CD1c-positive myeloid dendritic cell (primary cell): ENCODE results near the gene VPS72.
"Not testable (repeated sequence)": the region's sequence is repeated elsewhere in the genome, so short reads cannot be mapped to it uniquely, and the experiment has no call there.

Experiments
- DNase-seq: peaks from one replicate; pipeline ENCODE4 v3.0.0-alpha.2; 2016; ENCODE audit errors: extremely low spot score

The VPS72 gene, protein sequence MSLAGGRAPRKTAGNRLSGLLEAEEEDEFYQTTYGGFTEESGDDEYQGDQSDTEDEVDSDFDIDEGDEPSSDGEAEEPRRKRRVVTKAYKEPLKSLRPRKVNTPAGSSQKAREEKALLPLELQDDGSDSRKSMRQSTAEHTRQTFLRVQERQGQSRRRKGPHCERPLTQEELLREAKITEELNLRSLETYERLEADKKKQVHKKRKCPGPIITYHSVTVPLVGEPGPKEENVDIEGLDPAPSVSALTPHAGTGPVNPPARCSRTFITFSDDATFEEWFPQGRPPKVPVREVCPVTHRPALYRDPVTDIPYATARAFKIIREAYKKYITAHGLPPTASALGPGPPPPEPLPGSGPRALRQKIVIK

DNA sequence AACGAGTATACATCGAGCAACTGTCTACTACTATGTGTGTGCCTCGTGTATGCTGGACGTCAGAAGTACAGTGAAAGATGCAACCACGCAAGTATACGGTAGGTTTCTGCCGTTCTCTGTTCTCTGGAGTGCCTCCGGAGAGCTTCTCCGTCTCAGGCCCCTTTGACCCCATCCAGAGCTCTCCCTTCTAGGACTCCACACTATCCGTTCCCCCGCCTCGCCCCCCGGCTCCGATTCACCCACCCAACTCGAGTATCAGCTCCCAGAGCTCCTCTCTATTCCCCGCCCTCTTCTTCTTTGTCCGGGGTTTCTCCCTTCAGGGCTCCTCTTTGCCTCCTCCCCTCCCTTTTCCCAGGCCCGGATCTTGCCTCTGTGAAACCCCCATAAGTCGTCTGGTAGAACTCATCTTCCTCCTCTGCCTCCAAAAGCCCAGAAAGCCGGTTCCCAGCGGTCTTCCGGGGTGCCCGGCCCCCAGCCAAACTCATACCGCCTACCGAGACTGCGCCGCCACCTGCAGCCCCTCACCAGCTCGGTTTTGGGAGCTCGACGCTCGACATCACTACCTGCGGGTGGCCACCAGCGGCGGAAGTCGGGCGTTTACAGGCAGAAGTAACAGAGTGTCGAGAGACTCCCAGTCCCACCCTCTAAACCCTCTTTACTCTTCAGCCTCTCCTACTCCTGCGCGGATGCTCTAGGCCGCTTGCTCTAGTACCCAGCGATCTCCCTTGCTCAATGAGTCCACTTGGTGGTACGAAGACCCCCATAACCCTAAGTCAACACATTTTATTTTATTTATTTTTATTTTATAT, at the start of gene VPS72:
Gene VPS72 (minus strand): TSS at position 561 of the 809 bp plus-strand sequence. CDS start 76 bp downstream, at position 485.
- DNase-seq = peak; percentile 80

DNA sequence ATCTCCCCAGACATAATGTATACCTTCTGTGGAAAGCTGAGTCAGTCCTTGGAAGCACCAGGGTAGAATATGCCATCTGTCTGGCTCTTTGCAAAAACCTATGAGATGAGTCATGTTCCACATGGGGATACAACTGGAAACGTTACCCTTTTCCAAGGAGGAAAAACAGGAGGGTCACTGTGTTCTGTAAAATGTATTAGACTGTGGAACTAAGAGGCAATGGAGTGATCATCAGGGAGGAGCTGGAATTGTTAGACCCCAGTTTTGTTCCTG, 48.4 kb upstream of the VPS72 start:
- DNase-seq = no peak

DNA sequence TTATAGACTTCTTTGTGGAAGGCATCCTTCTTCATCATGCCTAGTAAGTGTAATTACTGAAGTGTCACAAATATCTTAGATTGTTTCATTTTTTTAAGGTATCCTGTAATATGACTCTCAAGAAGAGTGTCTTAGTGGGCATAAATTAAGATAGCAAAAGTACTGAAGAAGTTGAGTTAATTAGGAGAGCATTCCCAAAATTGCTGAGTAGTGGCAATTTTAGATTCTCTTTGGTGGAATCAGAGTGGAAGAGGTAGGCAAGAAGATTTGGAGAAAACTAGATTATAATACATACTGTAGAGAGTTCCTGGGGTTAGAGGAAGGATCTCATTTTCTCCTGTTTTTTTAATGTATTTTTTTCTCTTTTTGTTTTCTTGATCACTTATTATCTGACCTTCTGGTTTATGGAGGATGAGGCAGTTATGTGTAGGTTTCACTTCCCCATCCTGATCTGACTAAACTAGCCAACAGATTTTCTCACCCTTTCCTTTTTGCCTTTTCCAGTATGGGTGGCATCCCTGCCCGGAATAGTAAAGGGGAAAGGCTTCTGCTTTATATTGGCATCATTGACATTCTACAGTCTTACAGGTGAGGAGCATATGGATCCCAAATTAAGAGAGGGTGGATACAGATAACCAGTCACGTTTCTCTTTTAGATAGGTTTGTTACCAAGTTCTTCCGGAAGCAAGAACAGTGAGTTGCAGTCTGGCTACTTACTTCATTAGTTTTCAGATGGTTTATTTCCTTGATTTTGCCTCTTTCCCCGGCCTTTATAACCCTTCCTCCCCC, 47.9 kb upstream of the VPS72 start:
- DNase-seq = peak; percentile 44

DNA sequence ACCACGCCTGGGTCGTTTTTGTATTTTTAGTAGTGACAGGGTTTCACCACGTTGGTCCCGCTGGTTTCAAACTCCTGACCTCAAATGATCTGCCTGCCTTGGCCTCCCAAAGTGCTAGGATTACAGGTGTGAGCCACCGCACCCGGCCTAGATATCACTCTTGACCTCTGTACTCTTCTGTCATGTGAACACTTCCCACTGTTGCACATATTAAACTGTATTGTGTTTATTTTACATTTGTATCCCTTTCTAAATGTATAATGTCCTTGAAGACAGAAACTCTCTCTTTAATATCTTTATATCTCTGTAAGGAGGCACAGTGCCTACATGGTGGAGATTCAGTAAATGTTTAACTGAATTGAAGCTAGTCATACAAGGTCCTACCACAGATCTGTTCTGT, 45.2 kb upstream of the VPS72 start:
- no peak for DNase-seq

DNA sequence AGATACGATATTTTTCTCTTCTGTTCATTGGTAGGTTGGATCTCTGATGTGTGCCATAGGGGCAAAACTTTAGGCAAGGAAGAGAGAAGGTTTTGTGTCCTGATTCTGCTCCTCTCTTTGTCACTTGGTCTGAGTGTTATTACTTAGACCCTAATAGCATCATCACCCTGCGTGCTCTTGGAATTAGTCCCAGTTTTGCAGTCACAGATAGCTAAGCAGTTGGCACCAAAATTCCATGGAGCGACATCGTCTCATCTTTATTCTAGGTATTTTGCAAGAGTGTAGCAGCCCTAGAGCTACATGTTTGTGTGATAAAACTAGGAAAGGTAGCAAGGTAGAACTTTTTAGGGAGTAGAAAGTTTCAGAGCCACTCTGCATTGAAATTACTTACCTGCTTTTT, 32.1 kb upstream of the VPS72 start:
- DNase-seq = no peak

DNA sequence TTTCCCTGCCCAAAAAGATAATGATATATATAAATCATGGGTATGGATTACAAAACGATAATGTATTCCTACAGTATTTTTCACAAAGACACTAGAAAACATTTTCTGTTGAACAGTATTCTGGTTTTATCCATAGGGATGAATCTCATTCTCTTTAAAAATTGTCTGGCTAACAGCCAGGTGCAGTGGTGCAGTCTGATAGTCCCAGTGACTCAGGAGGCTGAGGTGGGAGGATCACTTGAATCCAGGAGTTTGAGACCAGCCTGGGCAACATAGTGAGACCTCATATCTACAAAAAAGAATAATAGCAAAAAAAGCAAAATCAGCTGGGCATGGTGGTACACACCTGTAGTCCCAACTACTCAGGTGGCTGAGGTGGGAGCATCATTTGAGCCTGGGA, 31.6 kb upstream of the VPS72 start:
- no peak for DNase-seq

DNA sequence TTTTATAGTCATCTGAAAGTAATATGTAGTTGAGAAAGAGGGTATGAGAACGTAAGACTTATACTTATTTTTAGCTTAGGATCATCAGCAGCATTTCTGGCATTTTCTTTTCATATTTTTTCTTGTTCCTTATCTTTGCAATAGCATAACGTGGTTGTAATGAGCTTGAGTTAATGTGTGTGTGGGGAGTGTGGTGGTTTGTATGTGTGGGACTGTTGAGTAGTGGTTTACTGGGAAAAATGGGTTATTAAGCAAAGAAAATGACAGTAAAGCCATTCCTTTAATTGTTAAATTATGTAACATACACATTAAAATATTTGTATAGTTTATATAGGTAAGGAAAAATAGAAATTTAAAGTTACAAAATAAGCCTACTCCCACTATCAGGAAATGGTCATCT, 23.6 kb upstream of the VPS72 start:
- no peak for DNase-seq

DNA sequence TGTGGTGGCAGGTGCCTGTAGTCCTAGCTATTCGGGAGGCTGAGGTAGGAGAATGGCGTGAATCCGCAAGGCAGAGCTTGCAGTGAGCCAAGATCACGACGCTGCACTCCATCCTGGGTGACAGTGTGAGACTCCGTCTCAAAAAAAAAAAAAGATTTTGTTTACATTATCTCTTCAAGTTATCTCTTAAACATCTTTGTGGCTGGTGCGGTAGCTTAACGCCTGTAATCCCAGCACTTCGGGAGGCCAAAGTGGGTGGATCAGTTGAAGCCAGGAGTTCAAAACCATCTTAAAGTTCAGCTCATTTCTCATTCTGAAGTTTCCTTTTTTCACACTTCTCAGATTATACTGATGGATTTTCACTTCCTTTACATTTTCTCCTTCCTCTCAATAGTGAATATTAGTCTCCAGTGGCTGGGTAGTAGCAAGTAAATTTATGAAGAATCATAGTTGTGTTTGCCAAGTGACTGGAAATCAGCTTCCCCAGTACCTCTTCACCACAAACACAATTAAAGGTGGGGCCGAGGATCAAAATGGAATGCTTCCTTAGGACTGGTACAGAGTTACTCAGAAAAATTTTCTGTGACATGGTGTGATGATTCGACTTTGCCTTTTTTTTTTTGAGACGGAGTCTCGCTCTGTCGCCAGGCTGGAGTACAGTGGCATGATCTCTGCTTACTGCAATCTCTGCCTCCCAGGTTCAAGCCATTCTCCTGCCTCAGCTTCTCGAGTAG, 22.1 kb upstream of the VPS72 start:
- no peak for DNase-seq

DNA sequence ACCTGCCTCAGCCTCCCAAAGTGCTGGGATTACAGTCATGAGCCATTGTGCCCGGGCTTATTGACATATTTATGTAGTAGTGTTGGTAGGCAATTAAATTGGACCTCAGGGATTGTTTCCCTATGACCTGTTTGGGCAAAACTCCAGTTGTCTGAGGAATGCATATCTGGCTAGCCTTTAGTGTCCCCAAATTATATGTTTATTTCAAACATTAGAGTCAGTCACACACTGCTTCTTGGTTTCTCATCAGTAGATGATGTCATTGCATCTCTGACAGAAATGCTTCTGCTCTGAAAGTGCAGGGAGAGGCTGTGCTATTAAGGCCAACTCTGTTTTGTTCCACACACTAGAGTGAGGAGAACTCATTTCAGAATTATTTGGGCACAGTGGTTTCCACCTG, 20.8 kb upstream of the VPS72 start:
- DNase-seq = no peak

DNA sequence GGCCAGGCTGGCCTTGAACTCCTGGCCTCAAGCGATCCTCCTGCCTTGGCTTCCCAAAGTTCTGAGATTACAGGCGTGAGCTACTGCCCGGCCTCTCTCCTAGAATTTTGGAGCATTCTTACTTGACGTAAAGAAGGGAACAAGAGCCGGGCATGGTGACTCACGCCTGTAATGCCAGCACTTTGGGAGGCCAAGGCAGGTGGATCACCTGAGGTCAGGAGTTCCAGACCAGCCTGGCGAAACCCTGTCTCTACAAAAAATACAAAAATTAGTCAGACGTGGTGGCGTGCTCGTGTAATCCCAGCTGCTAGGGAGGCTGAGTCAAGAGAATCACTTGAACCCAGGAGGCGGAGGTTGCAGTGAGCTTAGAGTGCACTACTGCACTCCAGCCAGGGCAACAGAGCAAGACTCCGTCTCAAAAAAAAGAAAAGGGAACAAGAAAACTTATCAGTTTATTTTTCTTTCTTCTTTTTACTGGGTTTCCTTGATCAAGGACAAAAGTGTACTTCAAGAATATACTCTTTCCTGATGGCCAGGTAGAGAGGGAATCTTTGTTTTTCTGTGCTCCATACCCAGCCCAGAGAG, 15.5 kb upstream of the VPS72 start:
- DNase-seq = not testable (repeated sequence)

DNA sequence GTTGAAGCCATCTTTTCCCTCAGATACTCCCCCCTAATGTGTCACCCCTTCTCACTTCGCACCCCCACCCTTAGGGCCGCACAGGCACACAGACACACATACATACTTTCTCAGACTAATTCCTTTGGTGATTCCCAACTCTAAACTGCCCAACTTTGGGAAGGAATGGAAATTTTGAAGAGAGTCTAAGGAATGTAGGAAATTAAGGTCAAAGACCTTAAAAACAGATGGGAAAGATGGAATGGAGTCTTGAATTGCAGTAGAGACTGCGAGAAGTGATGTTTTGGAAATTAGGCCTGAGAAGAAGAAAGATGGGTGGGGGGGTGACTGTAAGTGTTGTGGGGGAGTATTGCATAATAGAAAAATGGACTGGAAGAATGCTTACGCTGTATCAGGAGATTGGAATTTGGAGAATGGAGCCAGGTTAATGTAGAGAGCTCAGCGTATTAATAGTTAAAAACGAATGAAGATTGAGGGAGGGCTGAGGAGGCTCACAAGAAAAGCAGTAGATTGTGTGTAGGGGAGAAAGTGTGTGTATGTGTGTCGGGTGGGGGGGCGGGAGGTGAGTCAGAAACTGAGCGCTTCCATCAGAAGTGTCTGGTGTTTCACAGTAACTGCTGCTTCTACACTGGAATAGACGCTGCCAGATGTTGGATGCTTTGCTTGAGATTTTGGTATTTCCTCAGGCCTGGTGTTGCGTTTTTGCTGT, 10.0 kb upstream of the VPS72 start:
- DNase-seq = peak; percentile 6

DNA sequence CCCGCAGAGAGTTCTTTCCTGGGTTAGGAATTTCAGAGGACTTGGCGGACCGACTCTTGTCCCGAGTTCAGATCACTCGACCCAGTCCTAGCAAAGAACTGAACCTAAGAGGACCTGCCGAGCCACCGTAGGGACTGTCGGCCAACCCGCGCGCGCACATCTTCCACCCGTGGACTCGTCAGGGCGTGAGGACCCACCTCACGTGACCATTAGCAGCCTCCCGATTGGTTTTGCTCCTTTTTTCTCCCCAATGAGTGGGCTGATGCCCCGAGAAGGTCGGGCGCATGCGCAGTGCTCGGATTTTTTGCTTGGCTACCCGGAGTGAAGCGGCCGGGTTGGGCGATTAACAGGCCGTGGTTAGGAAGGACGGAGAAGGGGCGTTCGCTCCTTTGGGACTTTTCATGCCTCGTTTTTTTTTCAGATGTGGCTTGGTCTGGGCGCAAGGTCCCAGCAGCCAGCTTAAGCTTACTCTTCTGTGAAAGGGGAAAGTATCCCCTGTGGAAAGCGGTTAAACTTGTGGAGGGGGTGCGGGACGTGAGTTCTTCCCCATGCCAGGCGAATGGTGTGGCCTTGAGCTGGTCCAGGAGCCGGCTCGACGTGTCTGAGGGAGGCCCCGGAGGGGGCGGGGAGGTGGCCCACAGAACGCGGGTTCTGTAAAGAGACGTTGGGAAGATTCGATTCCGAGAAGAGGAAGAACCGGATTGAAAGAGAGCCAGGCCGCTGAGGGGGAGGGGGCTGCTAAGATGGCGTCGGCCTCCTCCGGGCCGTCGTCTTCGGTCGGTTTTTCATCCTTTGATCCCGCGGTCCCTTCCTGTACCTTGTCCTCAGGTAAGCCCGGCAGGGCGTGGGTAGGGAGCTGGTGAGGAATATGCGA, 8.5 kb upstream of the VPS72 start, which contains the start of gene PIP5K1A:
Gene PIP5K1A (plus strand): TSS at position 299 of the 874 bp plus-strand sequence. CDS start 445 bp downstream, at position 744.
- peak; percentile 100 for DNase-seq

DNA sequence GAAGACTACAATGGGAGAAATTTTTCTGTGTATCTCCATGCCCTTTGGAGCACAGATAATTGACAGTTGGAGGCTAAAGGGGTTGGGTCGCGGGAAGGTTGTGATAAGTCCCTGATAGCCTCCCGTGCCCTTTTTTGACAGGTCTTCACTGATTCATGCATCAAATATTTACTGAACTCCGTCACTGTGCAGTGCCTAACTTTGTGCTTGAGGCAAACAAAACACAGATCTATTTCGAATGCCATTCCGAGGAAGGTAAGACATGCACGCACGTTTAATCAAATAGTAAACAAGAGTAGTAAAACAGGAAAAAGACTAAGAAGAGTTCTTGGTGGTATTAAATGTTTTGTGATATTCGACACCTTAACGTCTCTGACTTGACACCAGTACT, 7.9 kb upstream of the VPS72 start:
- no peak for DNase-seq

DNA sequence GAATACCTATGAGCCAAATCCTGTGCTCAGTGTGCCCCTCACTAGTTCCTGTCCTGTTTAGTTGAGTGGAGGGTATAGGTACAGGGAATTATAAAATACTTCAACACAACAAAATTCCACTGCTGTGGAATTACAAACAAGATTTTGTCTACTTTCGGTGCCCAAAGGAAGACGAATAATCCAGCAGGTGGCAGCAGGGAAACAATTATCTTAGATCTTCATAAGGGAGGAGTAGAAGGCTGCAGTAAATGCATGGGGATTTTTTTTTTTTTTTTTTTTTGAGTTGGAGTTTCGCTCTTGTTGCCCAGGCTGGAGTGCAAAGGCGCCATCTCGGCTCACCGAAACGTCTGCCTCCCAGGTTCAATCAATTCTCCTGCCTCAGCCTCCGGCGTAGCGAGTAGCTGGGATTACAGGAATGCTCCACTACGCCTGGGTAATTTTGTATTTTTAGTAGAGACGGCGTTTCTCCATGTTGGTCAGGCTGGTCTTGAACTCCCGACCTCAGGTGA, 6.3 kb upstream of the VPS72 start:
- peak; percentile 81 for DNase-seq

DNA sequence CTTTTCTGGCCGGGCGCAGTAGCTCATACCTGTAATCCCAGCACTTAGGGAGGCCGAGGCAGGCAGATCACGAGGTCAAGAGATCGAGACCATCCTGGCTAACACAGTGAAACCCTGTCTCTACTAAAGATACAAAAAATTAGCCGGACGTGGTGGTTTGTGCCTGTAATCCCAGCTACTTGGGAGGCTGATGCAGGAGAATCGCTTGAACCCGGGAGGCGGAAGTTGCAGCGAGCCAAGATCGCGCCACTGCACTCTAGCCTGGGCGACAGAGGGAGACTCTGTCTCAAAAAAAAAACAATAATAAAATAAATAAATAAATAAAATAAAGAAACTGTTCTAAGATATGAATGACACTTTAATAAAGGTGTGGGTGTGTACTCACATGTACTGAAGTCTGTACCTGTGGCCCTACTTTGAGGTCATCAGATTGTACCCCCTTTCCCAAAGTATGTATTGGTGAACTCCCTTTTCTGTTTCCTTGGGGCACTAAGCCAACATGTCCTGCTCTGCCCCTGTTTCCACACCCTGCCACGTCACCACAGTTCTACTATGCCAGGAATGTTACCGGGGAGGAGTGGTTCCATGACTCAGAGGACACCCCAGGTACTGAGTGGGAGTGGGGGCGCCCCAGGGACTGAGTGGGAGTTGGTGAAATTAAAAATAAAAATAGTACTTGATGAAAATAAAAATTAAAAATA, 5.0 kb upstream of the VPS72 start:
- DNase-seq = not testable (repeated sequence)

DNA sequence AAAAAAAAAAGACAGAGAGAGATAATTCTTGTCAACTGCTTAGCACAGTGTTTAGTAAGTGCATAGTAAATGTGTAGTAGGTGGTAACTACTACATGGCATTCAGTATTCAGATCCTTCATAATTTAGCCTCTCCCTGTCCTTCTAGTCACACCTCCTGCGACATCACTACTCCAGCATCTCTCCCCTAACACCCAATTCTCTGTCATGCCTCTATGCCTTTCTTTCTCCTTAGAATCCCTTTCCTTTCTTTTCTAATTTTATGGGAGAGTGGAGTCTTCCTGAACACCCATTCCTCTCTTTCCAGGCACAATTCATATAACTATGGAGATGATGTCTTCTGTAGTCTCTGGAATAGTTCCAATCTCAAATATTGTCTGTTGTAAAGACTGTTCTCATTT, 3.9 kb upstream of the VPS72 start:
- no peak for DNase-seq

DNA sequence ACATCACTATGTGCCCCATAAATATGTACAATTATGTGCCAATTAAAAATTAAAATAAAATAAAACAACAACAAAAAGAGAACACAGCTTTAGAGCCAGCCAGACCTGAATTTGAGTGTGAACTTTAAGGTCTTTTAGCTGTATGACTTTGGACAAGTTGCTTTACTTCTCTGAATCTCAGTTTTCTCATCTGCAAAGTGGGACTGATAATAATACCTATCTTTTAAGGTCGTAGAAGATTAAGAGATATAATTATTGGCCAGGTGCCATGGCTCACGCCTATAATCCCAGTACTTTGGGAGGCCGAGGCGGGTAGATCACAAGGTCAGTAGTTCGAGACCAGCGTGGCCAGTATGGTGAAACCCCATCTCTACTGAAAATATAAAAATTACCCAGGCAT, 3.3 kb upstream of the VPS72 start:
- no peak for DNase-seq

DNA sequence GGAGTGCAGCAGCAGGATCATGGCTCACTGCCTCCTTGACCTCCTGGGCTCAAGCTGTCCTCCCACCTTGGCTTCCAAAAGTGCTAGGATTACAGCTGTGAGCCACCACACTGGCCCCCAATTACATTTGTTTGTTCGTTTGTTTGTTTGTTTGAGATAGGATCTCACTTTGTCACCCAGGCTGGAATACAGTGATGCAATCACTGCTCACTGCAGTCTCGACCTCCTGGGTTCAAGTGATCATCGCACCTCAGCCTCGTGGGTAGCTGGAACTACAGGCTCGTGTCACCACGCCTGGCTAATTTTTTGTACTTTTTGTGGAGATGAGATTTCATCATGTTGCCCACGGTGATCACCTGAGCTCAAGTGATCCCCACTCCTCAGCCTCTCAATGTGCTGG, 2.0 kb upstream of the VPS72 start:
- DNase-seq = no peak

DNA sequence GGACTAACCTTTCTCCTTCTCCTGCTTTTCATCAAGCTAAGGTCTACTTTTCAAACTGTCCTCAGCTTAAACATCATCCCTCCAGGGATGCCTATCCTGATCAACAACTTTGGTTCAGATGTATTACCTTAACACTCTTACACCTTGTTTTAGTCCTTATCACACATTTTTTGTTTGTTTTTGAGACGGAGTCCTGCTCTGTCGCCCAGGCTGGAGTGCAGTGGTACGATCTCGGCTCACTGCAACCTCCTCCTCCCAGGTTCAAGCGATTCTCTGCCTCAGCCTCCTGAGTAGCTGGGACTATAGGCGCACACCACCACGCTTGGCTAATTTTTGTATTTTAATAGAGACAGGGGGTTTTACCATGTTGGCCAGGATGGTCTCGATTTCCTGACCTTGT, 1.3 kb downstream of the VPS72 start:
- not testable (repeated sequence) for DNase-seq
